ENCODE results near the gene LRRC75B.
"Not testable (repeated sequence)": the region's sequence is repeated elsewhere in the genome, so short reads cannot be mapped to it uniquely, and the experiment has no call there.

The LRRC75B gene, protein sequence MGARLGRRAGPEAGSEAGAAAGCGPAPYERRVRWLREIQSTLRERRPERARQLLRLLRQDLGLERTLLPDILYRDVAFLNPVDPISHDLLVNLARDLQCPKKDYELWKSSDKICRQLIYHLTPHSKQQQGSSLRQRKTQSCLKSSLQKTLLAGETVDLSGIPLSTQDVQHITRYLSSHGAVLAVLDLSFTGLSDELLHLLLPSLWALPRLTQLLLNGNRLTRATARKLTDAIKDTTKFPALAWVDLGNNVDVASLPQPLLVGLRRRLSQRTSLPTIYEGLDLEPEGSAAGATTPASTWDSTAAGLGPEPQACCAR

DNA sequence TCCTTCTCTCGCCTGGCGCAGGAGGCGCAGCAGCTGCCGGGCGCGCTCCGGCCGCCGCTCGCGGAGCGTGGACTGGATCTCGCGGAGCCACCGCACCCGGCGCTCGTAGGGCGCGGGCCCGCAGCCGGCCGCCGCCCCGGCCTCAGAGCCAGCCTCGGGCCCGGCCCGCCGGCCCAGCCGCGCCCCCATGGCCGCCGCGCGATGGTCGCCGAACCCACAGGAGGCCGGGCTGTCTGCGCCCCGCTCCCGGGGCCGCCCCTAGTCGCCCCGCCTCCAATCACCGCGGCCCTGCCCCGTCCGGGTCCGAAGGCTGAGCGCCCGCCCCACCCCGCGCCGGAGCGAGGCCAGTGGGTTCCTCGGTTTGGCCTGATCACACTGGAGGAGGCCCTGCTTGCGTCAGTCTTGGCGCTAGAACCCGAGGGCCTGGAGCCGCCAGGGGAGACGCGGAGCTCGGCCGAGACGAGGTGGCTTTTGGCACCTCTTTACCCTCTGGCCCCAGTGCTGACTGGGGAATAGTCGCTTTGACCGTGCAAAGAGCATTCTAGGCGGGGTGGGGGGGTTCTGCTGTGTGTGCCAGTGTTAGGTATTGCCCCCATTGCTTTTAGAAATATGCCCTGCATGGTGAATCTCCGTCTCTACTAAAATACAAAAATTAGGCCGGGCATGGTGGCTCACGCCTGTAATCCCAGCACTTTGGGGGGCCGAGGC lies at the start of gene LRRC75B:
Gene LRRC75B, minus strand, starts transcription at position 223 of the 708 bp plus-strand sequence. Its CDS starts 34 bp downstream, at position 189.
- intact Hi-C loops (cut with DNase I) = loop anchor here (10.0 kb wide), 1 partner anchor 48 kb away; no protein-coding TSS in a partner anchor
- peak; percentile 33 to 87 (median 74) for DNase-seq

DNA sequence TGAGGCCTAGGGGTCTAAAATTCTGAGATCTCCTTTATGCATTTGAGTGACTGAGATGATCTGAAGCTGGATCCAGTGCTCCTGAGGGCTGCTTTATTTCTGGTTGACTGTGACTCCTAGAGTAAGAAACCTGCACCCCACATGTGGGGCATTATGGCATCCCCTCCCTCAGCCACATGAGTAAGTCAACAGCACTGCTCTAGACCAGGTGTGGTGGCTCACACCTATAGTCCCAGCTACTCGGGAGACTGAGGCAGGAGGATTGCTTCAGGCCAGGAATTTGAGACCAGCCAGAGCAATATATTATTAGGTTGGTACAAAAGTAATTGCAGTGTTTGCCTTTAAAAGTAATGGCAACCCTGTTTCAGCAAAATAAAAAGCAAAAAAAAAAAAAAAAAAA lies 49.4 kb upstream of the LRRC75B start:
- intact Hi-C loops (cut with DNase I); DNase-seq: not testable (repeated sequence)

DNA sequence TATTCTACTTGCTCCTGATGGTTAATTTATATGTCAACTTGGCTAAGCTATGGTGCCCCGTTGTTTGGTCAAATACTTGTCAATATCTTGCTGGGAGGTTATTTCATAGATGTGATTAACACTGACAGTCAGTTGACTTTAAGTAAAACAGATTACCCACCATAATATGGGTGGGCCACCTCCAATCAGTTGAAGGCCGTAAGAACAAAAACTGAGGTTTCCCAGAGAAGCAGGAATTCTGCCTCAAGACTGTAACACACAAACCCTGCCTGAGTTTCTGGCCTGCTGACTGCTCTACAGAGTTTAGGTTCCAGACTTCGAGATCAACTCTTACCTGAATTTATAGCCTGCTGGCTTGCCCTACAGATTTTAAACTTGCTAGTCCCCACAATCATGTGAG lies 43.6 kb upstream of the LRRC75B start:
- intact Hi-C loops (cut with DNase I); DNase-seq: not testable (repeated sequence)

DNA sequence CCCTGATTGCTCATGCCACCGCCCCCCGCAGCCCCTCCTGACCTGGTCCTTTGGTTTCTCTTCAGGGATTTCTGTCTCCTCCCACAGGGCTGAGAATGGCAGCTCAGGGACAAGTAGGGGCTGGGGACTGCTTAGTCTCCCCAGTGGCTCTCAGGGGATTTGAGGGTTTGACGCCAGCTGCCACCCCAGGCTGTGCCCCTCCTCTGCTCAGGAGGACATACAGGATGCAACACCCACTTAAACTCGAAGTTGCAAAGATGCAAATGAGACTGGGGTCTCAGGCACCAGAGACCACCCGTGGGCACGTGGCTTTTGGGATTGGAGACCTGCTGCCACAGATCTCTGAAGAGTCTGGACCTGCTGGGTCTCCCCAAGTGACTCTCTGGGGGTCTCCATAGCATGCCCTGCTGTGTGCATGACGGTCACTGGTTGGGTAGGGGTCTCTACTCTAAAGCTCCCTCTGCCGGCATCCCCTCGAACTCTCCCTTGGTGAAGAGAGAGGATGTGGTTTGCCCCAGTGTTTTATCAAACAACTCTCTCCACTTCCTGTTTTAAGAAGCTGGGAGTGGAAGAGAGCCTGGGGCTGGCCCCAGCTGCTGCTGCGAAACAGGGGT lies 42.0 kb upstream of the LRRC75B start:
- DNase-seq; intact Hi-C loops (cut with DNase I): not testable (repeated sequence)

DNA sequence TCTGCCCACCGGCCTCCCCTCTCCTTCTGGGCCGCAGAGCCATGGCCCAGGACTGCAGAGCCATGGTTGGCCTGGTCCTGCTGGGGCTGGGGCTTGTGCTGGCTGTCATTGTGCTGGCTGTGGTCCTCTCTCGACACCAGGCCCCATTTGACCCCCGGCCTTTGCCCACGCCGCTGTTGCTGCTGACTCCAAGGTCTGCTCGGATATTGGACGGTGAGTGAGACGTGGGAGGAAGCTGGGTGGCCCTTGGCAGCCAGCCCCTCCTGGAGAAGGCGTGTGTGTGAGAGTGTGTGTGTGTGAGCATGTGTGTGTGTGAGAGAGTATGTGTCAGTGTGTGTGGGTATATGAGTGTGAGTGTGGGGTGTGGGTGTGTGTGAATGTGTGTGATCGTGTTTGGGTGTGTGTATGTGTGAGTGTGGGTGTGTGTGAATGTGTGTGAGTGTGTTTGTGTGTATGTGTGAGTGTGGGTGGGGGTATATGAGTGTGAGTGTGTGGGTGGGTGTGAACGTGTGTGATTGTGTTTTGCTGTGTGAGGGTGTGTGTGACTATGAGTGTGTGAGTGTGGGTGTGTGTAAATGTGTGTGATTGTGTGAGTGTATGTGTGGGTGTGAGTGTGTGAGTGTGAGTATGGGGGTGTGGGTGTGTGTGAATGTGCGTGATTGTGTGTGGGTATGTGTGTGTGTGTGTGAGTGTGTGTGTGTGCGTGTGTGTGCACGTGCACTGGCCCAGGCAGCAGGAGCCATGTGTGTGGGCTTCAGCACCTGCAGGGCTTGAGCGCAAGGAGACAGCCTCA lies 40.6 kb upstream of the LRRC75B start:
- intact Hi-C loops (cut with DNase I); DNase-seq: not testable (repeated sequence)

DNA sequence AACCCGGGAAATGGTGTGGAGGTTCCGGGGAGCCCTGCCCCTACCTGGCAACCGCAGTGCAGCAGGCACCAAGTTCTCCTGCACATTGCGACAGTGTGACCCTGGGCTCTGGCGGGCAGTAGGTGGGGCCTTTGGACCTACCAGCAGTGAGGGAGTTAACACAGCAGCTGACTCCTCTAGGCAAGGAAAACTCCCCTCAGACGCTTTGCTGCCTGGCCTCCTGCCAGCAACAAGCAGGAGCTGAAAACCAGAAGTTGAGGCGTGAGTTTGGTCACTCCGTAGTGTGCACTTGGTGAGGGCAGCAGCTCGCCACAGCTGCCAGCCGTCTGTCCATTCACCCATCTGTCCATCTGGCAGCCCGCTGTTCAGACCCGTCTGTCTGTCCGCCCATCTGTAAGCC lies 39.8 kb upstream of the LRRC75B start:
- intact Hi-C loops (cut with DNase I) = not testable (repeated sequence)
- DNase-seq = peak in 1 of 42 donors; percentile 2

DNA sequence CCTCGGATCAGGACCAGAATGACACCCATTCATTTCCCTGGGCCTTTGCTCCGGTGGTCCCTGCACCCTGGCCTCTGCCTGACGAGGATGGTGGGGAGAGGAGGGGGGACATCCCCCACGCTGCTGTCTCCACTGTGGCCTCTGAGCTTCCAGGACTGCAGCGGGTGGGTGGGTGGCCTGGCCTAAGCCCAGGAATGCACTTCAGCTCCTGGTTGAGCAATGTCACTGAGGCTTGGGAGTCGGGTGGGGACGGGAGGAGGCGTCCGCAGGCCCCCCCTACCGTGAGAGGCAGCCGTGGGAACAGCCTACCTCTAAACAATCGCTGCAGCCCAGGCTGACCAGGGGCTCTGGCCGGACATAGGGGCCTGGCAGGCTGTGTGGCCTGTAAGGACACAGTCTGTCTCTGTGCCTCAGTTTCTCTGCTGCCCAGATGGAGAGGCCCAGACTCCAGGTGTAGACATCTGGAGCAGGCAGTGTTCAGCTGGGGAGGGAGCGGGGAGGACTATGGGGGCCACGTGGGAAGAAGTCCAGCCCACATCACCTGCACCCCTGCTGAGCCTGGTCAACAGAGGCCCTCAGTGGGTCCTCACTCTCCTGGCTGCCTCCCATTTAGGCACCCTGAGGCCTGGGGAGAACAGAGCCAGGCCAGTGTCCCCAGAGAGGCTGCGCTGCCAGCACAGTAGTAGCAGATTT lies 38.7 kb upstream of the LRRC75B start:
- DNase-seq; intact Hi-C loops (cut with DNase I): not testable (repeated sequence)

DNA sequence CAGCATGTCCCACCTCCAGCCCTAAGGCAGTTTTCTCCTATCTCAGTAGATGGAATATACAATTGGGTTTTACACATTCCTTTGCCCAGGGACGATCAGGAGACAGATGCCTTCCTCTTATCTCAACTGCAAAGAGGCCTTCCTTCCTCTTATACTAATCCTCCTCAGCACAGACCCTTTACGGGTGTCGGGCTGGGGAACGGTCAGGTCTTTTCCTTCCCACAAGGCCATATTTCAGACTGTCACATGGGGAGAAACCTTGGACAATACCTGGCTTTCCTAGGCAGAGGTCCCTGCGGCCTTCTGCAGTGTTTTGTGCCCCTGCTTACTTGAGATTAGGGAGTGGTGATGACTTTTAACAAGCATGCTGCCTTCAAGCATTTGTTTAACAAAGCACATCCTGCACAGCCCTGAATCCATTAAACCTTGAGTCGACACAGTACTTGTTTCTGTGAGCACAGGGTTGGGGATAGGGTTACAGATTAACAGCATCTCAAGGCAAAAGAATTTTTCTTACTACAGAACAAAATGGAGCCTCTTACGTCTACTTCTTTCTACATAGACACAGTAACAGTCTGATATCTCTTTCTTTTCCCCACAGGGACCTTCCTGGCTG lies 38.0 kb upstream of the LRRC75B start:
- intact Hi-C loops (cut with DNase I); DNase-seq: not testable (repeated sequence)

DNA sequence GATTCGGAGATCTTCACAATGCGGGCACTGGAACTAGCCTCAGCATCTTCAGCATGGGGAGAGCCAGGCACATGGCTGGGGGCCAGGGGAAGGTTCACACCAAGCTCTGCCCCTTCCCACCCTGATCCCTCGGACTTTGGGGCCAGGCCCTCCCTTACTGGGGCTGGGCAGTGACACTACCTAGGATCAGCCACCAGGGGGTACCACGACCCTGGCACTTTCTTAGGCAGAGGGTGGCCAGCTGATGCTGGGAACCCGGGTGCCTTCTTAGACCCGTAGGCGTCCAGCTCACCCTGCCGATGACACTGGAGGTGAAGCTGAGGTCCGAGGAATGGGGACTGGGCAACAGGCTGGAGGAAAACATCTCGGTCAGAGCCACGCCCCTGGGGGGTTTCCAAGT lies 36.2 kb upstream of the LRRC75B start:
- intact Hi-C loops (cut with DNase I) = not testable (repeated sequence)
- peak in 26 of 42 donors; percentile 5 to 55 (median 18) for DNase-seq

DNA sequence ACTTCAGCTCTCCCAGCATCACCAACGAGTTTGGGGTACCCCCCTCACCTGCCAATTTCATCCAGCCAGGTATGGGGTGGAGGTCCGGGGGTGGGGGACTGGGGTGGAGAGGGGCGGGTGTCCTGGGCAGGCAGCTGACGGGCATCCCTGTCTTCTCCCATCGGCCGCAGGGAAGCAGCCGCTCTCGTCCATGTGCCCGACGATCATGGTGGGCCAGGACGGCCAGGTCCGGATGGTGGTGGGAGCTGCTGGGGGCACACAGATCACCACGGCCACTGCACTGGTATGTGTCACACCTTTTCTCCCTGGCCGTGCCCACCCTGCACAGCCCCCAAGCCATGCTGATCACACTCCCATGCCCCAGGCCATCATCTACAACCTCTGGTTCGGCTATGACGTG lies 35.0 kb upstream of the LRRC75B start:
- DNase-seq; intact Hi-C loops (cut with DNase I): not testable (repeated sequence)

DNA sequence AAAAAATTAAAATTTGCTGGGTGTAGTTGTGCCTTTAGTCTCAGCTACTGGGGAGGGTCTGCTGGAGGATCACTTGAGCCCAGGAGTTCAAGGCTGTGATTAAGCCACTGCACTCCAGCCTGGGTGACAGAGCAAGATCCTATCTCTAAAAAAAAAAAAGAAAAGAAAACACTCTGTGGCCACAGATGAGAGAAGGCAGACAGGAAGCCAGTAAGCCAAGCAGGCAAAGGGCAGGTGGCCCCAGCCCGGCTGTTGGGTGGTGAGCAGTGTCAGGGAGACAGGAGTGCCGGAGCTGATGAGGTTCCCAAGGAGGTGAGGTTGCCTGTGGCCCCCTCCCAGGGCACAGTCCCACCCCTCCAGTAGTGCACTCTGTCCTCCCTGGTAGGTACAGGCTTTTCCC lies 29.7 kb upstream of the LRRC75B start:
- intact Hi-C loops (cut with DNase I) = not testable (repeated sequence)

DNA sequence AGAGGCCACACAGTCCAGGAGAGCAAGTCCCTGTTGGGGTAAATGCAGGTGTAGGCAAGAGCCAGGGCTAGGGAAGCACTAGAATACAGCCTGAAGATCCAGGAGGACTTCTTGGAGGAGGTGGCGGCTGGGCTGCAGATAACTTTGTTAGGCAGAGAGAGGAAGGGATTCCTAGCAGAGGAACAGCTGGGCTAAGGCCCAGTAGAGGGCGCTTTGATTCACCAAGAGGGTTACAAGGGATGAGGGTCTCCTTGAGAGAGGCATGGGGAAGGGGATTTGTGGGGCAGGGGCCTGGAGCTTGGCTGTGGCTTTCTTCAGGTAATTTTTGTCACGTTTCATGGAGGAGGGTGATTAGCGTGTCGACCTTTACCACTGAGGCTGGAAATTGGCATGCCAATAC lies 28.4 kb upstream of the LRRC75B start:
- DNase-seq; intact Hi-C loops (cut with DNase I): not testable (repeated sequence)

More for the DNA sequence above, 29.7 kb upstream of the LRRC75B start:
- DNase-seq = not testable (repeated sequence)

DNA sequence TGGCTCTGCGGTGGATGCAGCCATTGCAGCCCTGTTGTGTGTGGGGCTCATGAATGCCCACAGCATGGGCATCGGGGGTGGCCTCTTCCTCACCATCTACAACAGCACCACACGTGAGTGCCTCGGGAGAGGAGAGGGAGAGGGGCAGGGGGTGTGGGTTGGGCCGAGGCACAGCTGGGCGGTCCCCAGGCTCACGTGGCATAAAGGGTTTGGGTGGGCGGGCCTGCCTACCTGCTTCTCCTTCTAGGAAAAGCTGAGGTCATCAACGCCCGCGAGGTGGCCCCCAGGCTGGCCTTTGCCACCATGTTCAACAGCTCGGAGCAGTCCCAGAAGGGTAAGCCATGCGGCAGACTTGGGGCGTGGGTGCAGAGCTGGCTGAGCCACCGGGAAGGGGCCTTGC lies 21.9 kb upstream of the LRRC75B start:
- intact Hi-C loops (cut with DNase I); DNase-seq: not testable (repeated sequence)

DNA sequence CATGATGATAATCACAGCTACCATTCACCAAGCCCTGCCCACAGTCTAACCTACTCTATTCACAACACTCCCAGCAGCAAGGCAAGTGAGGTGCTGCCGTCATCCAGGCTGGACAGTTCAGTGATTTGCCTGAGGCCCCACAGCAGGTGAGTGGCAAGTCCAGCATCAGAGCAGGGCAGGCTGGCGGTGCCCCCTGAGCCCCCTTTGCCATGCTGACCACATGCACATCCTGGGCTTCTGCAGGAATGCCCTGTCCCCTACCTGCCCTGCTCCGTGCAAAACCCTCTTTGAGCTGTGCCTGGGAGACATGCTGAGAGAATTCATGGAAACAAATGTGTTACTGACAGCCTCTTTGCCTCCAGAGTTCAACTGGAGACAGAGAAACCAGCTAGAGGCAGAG lies 17.0 kb upstream of the LRRC75B start:
- intact Hi-C loops (cut with DNase I); DNase-seq: not testable (repeated sequence)

DNA sequence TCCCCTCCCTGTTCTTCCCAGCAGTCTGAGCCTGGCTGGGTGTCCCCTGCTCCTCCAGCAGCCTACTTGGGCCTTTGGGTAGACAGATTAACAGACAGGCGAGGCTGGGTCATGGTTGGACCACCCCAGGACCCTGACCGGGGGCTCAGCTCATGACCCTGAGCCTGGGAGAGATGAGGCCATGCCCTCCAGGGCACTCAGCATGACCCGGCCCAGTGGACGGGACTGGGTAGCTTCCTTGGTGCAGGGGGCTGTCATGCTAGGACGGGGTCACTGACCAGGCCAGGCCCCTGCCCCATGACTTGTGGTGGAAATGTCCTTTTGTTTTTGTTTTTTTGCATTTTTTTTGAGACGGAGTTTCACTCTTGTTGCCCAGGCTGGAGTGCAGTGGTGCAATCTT lies 15.5 kb upstream of the LRRC75B start:
- DNase-seq; intact Hi-C loops (cut with DNase I): not testable (repeated sequence)

DNA sequence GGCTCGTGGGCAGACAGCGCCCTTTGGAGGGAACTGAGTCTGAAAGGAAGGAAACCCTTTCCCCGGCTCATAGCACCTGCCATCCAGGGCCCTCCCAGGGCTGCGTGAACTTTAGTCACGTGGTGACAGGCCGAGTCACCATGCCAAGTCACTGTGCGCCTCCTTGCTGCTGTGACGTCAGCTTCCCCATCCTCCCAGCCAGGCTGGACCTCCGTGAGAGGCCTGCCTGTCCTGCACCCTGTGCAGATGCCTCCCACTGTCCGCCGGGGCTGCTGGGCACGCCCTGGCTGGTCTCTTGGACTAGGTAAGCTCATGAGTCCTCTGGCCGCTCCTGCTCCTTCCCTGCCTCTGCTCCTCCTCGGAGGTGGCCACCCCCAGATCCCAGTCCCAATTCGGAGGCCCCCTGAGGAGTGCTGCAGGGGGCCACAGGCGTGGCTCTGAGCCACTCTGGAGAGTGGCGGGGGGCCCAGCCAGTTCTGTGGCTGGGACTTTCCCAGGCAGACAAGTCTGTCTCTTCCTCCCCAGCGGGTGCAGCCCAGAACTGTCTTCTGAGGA lies 14.6 kb upstream of the LRRC75B start:
- intact Hi-C loops (cut with DNase I); DNase-seq: not testable (repeated sequence)

DNA sequence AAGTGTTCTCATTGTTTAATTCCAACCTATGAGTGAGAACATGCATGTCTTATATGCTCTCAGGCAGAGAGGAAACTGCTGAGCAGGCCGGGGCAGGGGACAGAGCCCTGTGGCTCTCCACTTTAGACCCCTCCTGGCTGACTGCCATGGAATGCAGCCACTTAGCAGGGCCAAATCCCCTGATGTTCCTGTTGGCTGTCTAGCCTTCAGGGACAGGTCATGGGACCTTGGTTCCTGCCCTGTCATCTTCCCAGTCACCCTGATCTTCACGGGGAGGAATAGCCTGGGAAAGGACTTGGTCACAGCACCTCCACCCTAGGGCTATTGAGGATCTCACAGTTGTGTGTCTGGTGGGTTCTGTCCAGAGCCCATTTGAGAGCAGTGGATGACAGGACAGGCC lies 13.5 kb upstream of the LRRC75B start:
- intact Hi-C loops (cut with DNase I) = not testable (repeated sequence)

More for the DNA sequence above, 13.5 kb upstream of the LRRC75B start:
- not testable (repeated sequence) for DNase-seq

Measured in head of caudate nucleus (tissue), 42 donors.